GM19023 (cell line): Measurements from ENCODE around the gene GADD45B.
"Not testable (repeated sequence)": the region's sequence is repeated elsewhere in the genome, so short reads cannot be mapped to it uniquely, and the experiment has no call there.

Source experiments
- ATAC-seq: cut with Tn5 transposase; IDR thresholded peaks from one replicate; pipeline ENCODE4 v1.9.1; 2021; ENCODE audit warnings: mild to moderate bottlenecking, moderate library complexity; ENCODE audit not compliant: unreplicated experiment

The GADD45B gene

GRCh38 chr19:2443785-2444182 is 32.1 kb upstream of the GADD45B start:
- no peak for ATAC-seq

- ATAC-seq: no peak
These were observed 31.5 kb upstream of the GADD45B start for GRCh38 chr19:2444251-2445002.

GRCh38 chr19:2446381-2446780 is 29.5 kb upstream of the GADD45B start:
- no peak for ATAC-seq

GRCh38 chr19:2449019-2449418 is 26.9 kb upstream of the GADD45B start:
- no peak for ATAC-seq

GRCh38 chr19:2451138-2451537 is 24.8 kb upstream of the GADD45B start:
- no peak for ATAC-seq

- ATAC-seq: no peak
These were observed 24.2 kb upstream of the GADD45B start for GRCh38 chr19:2451741-2452140.

- no peak for ATAC-seq
These were observed 22.4 kb upstream of the GADD45B start for GRCh38 chr19:2453431-2454025.

- no peak for ATAC-seq
These were observed 21.5 kb upstream of the GADD45B start for GRCh38 chr19:2454199-2454961.

- ATAC-seq: no peak
These were observed 20.7 kb upstream of the GADD45B start for GRCh38 chr19:2454962-2455850.

- peak; percentile 28 for ATAC-seq
These were observed 19.9 kb upstream of the GADD45B start for GRCh38 chr19:2455851-2456570.

GRCh38 chr19:2457394-2458037 is 18.4 kb upstream of the GADD45B start:
- ATAC-seq: no peak

- ATAC-seq: no peak
These were observed 17.9 kb upstream of the GADD45B start for GRCh38 chr19:2458054-2458453.

GRCh38 chr19:2458776-2459175 is 17.2 kb upstream of the GADD45B start:
- not testable (repeated sequence) for ATAC-seq

GRCh38 chr19:2460245-2460644 is 15.7 kb upstream of the GADD45B start:
- no peak for ATAC-seq

- no peak for ATAC-seq
These were observed 13.9 kb upstream of the GADD45B start for GRCh38 chr19:2461751-2462634.

GRCh38 chr19:2462635-2463421 is 13.1 kb upstream of the GADD45B start:
- ATAC-seq: no peak

- not testable (repeated sequence) for ATAC-seq
These were observed 12.2 kb upstream of the GADD45B start for GRCh38 chr19:2463694-2464093.

- ATAC-seq: no peak
These were observed 11.5 kb upstream of the GADD45B start for GRCh38 chr19:2464389-2464788.
